GM19438 (cell line): Measurements from ENCODE around the gene DDR1.

Experiments used
- ATAC-seq: cut with Tn5 transposase; IDR thresholded peaks from one replicate; pipeline ENCODE4 v1.9.1; 2021; ENCODE audit warnings: low read depth; ENCODE audit not compliant: unreplicated experiment

Gene DDR1

DNA sequence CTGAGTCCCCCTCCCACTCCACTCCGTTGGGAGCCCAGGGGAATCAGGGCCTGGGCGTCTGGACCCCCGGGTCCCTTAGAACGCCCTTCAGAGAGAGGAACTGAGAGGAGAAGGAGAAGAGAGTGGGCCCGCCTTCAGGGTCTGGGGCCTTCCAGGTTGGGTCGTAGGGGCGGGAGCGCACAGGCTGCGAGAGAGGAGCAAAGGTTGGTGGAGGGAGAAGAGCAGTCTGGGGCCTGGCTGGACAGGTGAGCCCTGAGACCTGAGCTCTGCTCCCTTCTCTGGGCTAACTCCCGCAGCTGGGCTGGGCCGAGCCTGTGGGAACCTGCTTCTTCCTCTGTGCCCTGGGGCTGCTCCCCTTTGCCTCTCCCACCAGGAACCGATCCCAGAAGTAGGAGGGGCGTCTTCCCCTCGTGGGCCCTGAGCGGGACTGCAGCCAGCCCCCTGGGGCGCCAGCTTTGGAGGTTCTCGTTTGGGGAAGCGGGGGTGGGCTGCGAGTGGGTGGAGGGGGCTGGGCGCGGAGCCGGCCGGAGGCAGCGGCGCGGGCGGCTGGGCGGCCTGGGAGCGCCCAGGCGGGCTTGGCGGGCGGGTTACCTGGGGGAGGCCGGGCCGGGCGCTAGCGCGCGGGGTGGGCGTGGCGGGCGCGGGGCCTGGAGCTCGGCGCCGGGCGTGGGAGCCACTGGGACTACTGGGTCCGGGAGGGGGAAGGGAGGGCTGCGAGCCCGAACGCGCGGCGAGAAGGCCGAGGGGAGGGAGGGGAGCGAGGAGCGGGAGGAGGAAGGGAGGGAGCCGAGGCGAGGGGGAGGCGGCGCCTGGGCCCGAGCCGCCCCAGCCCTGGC, at the start of gene DDR1:
Gene DDR1 (plus strand): TSS at position 835 of the 836 bp plus-strand sequence. CDS start 4,211 bp downstream, outside the sequence.
- ATAC-seq, result no peak

DNA sequence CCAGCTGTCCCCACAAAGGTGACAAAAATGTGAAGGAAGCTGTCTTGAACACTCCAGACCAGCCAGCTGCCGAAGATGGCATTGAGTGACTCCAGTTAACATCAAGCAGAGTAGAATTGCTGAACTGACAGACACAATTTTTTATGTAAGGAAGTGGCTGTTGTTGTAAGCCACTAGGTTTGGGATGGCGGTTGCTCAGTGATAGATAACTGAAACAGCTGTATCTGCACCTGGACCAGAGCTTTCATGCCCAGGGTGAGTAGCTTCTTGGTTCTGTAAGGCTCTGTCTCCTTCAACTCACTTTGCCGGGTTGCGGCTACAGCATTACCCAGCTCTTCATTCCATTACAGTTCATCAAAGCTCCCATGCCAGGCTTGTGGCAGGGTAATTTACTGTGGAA, 49.7 kb upstream of the DDR1 start:
- ATAC-seq, result no peak

GRCh38 chr6:30835576-30835975, 48.7 kb upstream of the DDR1 start:
- no peak for ATAC-seq

- ATAC-seq, result no peak
Measured at GRCh38 chr6:30836431-30836866, 47.9 kb upstream of the DDR1 start.

GRCh38 chr6:30836957-30837356, 47.4 kb upstream of the DDR1 start:
- ATAC-seq, result no peak

GRCh38 chr6:30837432-30837831, 46.9 kb upstream of the DDR1 start:
- ATAC-seq, result no peak

DNA sequence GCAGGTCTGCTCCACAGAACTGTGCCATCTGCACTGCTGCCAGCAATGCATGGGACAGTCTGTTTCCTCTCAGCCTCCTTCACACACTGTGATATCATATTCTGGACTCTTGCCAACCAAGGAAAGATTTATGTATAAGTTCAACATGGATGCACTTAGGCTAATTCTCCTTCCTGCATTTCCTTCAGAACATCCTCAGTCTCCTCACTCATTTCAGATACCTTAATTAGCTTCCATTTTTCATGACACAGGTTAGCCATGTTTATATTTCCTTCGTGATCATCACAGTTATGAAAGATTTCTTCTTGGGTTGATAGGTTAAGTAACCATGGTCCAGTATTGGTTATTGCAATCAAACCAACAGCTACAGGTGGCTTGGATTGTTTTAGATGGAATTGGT, 46.4 kb upstream of the DDR1 start:
- ATAC-seq, result no peak

- ATAC-seq, result no peak
Measured at GRCh38 chr6:30839671-30840070, 44.6 kb upstream of the DDR1 start.

- ATAC-seq, result no peak
Measured at GRCh38 chr6:30840084-30840934, 44.0 kb upstream of the DDR1 start.

DNA sequence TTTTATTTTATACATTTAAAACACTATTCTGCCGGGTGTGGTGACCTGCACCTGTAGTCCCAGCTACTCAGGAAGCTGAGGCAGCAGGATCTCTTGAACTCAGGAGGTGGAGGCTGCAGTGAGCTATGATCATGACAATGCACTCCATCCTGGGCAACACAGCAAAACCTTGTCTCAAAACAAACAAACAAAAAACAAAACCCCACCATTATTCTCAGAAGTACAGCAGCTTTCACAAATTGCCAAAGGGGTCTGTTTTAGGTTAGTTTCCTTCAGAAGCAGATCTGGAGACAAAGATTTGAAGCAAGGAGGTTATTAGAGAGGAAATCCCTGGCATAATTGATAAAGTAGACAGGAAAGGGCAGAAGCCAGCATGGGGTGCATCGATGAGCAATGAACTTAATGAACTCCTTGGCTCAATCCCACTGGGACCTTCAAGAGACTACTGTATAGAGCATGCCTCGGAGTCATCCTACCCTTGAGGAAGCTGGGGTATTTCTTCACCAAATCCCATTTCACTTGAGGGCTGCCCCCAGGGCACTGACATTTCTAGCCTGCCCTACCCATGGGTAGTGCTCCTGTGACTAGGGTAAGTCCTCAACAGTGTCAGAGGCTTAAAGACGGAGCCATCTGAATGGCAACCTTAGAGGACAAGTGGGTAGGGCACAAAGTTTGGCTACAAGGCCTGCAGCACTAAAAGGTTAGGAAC, 43.2 kb upstream of the DDR1 start:
- ATAC-seq, result no peak

DNA sequence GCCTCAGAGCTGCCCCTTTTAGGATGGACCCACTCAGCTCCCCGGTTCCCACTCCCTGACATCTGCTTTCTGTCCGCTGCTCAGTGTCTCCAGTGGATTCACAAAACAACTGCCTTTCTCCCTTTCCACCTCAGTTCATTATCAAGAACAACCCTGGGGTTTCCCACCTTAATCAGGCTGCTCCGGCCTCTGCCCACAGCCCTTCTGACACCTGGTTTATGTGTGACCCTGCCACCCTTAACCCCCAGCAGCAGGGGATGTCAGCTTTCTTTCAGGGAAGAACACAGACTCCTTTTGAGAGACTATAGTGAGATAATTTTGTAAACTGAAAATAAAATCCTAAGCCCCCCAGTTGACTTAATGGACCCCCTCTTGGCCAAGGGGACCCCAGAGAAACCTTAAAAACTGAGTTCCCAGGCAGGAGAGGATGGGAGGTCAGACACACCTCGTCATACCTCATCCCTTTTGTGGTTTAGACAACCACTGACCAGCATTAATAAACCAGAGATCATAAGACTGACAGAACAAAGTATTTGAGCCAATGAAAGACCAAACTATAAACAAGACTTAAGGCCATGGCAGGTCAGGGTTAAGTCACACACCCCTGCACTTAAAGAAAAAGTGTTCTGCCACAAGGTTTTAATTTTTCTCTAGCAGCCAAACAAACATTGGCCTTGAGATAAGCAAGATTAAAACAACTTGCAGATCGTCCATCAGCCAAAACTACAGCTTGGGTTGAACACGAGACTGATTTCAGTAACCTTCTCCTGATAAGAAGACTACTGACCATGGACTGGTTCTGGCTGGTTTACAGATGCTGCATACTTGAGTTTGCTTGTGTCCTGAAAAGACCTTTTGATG, 42.4 kb upstream of the DDR1 start:
- no peak for ATAC-seq

GRCh38 chr6:30842754-30843610, 41.3 kb upstream of the DDR1 start:
- ATAC-seq, result no peak

DNA sequence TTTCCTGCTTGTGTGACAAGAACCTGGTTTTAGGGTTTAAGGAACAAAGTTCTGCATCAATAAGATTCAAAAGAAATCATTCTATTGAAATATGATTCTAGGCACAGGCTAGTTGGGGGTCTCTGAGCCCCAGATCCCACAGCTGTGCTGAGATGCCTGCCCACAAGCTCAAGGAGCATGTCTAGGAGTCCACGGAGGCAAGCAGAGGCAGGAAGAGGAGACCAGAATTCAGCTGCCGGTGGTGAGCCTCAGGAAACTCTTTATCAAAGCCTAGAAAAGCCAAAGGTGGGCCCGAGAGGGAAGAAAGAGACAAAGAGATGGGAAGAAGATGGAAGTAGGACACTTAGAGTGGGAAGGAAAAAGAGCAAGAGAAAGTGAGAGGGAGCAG, 40.7 kb upstream of the DDR1 start:
- no peak for ATAC-seq

DNA sequence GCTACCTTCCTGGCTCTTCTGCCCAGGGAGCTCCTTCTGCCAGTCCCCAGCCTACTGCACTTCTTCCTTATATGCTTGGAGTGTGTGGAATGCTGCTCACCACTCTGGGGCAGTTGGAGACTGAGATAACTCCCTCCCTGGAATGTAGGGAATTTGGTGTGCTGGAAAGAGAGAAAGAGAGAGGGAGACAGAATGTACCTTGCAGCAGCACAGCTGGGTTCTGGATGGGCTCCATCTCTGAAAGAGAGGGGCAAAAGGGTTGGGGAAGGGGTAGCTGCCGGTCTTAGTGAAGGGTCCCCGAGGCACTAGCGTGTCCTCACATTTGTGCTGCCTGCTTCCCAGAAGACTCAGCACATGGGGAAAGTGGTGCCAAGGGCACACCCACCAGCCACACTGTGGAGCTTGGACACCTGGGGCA, 40.2 kb upstream of the DDR1 start:
- no peak for ATAC-seq

DNA sequence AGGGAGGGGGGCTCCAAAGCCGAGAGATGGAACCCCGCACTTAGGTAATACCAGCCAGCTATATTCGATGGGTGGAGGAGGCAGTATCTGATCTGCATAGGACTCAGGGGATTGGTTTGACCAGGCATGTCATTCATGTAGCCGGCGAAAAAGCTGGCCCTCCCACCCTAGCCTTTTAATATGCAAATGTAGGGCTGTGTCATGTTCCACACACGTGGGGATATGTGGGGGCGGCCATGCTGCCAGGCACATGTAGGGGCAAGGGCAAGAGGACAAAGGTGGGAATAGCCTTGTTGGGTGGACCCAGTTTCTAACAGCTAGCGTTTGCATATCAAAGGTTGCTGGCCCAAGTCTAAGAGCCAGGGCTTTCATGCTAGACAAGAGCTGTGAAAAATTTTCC, 39.1 kb upstream of the DDR1 start:
- ATAC-seq, result no peak

DNA sequence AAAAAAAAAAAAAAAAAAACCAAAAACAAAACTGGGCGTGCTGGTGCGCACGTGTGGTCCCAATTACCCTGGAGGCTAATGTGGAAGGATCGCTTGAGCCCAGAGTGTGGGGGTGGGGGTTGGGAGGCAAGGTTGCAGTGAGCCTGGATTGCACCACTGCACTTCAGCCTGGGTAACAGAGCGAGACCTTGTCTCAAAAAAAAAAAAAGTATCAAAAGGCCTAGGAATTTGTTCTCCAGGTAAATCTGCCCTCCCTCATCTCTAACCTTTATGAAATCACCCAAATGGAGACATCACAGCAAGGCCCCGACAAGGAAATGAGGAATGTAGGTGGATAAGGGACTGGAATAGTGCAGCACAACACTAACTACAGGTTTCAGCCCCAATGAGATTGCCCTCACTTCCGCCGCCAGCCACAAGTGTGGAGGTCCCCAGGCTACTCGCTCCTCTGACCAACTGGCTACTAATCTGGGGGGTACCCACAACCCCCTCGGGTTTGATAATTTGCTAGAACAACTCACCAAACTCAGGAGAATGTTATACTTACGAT, 36.8 kb upstream of the DDR1 start:
- no peak for ATAC-seq

- no peak for ATAC-seq
Measured at GRCh38 chr6:30847971-30848436, 36.3 kb upstream of the DDR1 start.

DNA sequence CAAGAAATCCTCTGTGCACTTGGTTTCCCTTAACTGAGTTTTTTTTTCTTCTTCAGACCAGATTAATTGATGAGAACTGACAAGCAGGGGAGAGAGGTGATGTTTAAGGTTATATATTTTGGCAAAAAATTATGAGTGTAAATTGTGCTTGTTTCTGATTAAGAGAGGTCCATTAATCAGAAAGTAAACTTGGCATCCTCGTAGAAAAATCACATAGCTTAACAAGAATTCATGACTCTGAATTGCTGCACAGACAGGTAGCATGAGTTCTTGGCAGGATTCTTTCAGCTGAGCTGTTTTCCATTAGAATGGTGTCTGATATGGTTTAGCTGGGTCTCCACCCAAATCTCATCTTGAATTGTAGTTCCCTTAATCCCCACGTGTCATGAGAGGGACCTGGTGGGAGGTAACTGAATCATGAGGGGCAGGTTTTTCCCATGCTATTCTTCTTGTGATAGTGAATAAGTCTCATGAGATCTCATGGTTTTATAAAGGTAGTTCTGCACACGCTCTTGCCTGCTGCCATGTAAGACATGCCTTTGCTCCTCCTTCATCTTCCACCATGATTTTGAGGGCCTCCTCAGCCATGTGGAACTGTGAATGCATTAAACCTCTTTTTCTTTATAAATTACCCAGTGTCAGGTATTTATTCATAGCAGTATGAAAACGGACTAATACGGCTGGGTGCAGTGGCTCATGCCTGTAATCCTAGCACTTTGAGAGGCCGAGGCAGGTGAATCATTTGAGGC, 34.2 kb upstream of the DDR1 start:
- ATAC-seq, result no peak
